ENCODE data around the gene LMO2. TPM values are rescaled to one million over a fixed set of nuclear protein-coding genes. Genes with fewer than 3 reads are reported as not detected.

Gene LMO2
- total RNA-seq, 1 experiment from 2014 or later: 0.33 TPM

DNA sequence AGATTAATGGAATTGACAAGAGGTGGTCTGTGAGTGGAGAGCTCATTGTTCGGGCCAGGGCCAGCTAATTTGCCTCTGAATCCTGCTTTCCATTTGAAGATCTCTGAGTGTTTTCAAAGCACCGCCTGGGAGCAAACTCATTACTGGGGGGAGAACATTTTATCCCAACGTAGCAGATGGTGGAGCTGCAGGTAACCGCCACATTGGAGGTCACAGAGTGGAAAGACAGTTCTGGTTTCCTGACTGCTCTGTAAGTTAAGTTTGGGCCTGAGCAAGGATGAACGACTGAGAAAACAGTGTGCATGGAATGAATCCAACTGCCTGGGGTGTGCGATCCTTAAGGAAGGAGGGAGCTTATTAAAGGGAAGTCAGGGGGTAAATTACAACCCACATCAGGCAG, 30.5 kb downstream of the LMO2 start:
- Mint-ChIP-seq H3K4me1 (peaks cover 6 to 21% of the 10 kb centered on the region in 2 experiments), H3K27ac (0 out of 7 replicates have a peak overlapping the region, but pooled peaks of 1 of the 3 experiments have one; percentile 20), H3K27me3 (ENCODE audit: low read depth) (peaks cover 47% of the 10 kb centered on the region), H3K4me3 (no peak overlapping the region), H3K9me3 (no peaks in the 10 kb centered on the region), H3K36me3 (ENCODE audit: insufficient read depth in 1 of 3, low read depth in 3 of 3) (no peaks in the 10 kb centered on the region)
- Histone ChIP-seq H3K14ac (ENCODE audit: insufficient read depth, low read length) (no peak overlapping the region), H3K4ac (ENCODE audit: low read depth, low read length) (no peak overlapping the region), H4K8ac (replicated peaks; ENCODE audit: insufficient read length, low read depth, low read length) (no peak overlapping the region), H3K27ac (ENCODE audit: insufficient read length, low read depth, low read length) (no peak overlapping the region), H2BK120ac (ENCODE audit: low read depth, low read length, poor library complexity, severe bottlenecking) (no peak overlapping the region), H3K79me2 (ENCODE audit: insufficient read depth, low read length) (no peaks in the 10 kb centered on the region), H4K20me1 (ENCODE audit: control insufficient read depth, insufficient read depth, insufficient read length) (no peaks in the 10 kb centered on the region), H2AFZ (ENCODE audit: low read length) (no peak overlapping the region), H3K4me1 (ENCODE audit: insufficient read depth, low read length) (peaks cover 3% of the 10 kb centered on the region; the same call in 1 of the 2 replicates), H3K9me3 (ENCODE audit: control insufficient read depth, low read depth, low read length) (no peaks in the 10 kb centered on the region), H2BK12ac (ENCODE audit: insufficient read length, low read depth, low read length) (no peak overlapping the region), H3K79me1 (ENCODE audit: insufficient read depth, low read depth, low read length, poor library complexity, severe bottlenecking) (no peaks in the 10 kb centered on the region), H2BK15ac (ENCODE audit: low read depth, low read length) (no peak overlapping the region), H3K4me2 (ENCODE audit: insufficient read depth, insufficient read length, low read length) (no peak overlapping the region), H3K56ac (ENCODE audit: insufficient read length, low read depth, low read length) (no peak overlapping the region), H2BK5ac (ENCODE audit: insufficient read length, low read length) (no peak overlapping the region), H2BK20ac (ENCODE audit: low read depth, low read length, poor library complexity, severe bottlenecking) (no peak overlapping the region), H3K27me3 (ENCODE audit: insufficient read depth, low read length) (no peaks in the 10 kb centered on the region; the same call in 1 of the 2 replicates), H3K18ac (ENCODE audit: insufficient read length, low read depth, low read length) (no peak overlapping the region), H3K23me2 (ENCODE audit: insufficient read length, low read depth, low read length, poor library complexity, severe bottlenecking) (no peaks in the 10 kb centered on the region), H4K5ac (ENCODE audit: insufficient read length, low read depth, low read length) (no peak overlapping the region), H3K9ac (ENCODE audit: extremely low read depth, insufficient read length, low read length) (no peak overlapping the region), H2AK5ac (ENCODE audit: insufficient read length, low read length) (no peak overlapping the region), H3K23ac (ENCODE audit: insufficient read length, low read depth, low read length) (no peak overlapping the region), H4K91ac (ENCODE audit: insufficient read length, low read depth, low read length) (no peak overlapping the region), H3T11ph (ENCODE audit: low read length) (no peak overlapping the region)
- DNase-seq: no peak
- TF ChIP-seq, protein P1, sequence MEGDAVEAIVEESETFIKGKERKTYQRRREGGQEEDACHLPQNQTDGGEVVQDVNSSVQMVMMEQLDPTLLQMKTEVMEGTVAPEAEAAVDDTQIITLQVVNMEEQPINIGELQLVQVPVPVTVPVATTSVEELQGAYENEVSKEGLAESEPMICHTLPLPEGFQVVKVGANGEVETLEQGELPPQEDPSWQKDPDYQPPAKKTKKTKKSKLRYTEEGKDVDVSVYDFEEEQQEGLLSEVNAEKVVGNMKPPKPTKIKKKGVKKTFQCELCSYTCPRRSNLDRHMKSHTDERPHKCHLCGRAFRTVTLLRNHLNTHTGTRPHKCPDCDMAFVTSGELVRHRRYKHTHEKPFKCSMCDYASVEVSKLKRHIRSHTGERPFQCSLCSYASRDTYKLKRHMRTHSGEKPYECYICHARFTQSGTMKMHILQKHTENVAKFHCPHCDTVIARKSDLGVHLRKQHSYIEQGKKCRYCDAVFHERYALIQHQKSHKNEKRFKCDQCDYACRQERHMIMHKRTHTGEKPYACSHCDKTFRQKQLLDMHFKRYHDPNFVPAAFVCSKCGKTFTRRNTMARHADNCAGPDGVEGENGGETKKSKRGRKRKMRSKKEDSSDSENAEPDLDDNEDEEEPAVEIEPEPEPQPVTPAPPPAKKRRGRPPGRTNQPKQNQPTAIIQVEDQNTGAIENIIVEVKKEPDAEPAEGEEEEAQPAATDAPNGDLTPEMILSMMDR (conservative IDR thresholded peaks at IDR 0.05): no peak
- WGBS (ENCODE audit: extremely low coverage, insufficient read length, low lambda C conversion rate): no CpG with 5 or more reads among the region's 6 CpGs

All from H9 (cell line).